Fibroblast of skin of scalp (primary cell): ENCODE measurements around the gene ARL8A. TPM values are rescaled to one million over a fixed set of nuclear protein-coding genes. Genes with fewer than 3 reads are reported as not detected.
A peak's percentile ranks its signal among the peaks of the same experiment; 100 is the strongest.
"Not testable (repeated sequence)": the region's sequence is repeated elsewhere in the genome, so short reads cannot be mapped to it uniquely, and the experiment has no call there.

Experiments used
- DNase-seq: peaks from one replicate; pipeline ENCODE4 v3.0.0-alpha.2; 2013
- polyA plus RNA-seq, 2 experiments: library from polyadenylated mRNA; unstranded; fragments of 120-200 nt; gene quantifications; one replicate each; pipeline ENCODE4 v1.2.1, GENCODE V29; 2013; ENCODE audit not compliant: insufficient read length in 2 of 2

ARL8A gene
- 44.2 TPM for polyA plus RNA-seq (2013, experiment 1 of 2; ENCODE audit: insufficient read length)
- 41.4 TPM for polyA plus RNA-seq (2013, experiment 2 of 2; ENCODE audit: insufficient read length)

GRCh38 chr1:202144402-202145067 is at the start of gene ARL8A:
Gene ARL8A, minus strand, starts transcription at chr1:202144737. Its CDS starts 165 bp downstream, at chr1:202144572.
- DNase-seq, result peak; percentile 52

DNA sequence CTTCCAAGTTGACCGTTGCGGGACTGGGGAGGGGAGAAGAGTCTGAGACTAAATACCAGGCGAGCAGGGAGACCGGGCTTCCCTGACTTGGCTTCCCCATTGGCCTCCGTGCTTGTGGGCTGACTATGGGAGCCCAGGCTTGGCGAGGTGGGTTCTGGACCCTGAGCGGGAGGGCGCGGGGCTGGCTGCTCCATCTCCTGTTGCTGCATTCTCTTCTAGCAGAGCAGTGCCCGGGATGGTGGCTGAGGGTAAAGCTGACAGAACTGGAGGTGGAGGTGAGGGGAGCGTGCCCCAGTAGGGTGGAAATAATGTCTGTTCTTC is 49.8 kb upstream of the ARL8A start:
- DNase-seq, result no peak

DNA sequence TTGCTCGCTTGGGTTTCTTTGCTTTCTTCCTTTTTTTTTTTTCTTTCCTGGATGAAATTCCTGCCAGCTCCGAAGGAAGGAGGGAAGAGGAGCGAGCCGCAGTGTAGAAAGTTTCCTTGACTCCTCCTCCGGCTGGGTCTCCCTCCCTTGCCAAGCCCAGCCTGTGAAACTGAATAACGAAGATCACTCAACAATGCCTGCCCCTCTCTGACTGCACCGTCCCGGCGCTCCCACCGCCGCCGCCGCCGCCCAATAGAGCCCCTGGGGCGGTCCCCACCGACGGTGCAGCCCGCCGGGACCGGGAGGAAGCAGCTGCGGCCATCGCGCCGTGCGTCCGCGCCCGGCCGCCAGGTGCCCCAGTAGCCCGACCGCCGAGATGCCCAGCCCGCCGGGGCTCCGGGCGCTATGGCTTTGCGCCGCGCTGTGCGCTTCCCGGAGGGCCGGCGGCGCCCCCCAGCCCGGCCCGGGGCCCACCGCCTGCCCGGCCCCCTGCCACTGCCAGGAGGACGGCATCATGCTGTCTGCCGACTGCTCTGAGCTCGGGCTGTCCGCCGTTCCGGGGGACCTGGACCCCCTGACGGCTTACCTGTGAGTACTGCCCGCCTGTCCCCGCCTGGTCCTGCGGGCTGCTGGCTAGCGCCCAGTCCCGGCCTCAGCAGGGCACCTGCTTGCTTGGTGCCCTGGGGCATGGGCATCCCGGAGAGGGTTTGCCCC is 49.2 kb upstream of the ARL8A start, which contains the start of gene LGR6:
Gene LGR6, plus strand, starts transcription at position 186 of the 714 bp plus-strand sequence. Its CDS starts 191 bp downstream, at position 377.
- no peak for DNase-seq

GRCh38 chr1:202192770-202193613 is 48.5 kb upstream of the ARL8A start:
- DNase-seq, result peak; percentile 42

- not testable (repeated sequence) for DNase-seq
These were observed 46.9 kb upstream of the ARL8A start for GRCh38 chr1:202191391-202191790.

- no peak for DNase-seq
These were observed 45.6 kb upstream of the ARL8A start for GRCh38 chr1:202189918-202190715.

GRCh38 chr1:202189001-202189790 is 44.7 kb upstream of the ARL8A start:
- DNase-seq, result peak; percentile 66

DNA sequence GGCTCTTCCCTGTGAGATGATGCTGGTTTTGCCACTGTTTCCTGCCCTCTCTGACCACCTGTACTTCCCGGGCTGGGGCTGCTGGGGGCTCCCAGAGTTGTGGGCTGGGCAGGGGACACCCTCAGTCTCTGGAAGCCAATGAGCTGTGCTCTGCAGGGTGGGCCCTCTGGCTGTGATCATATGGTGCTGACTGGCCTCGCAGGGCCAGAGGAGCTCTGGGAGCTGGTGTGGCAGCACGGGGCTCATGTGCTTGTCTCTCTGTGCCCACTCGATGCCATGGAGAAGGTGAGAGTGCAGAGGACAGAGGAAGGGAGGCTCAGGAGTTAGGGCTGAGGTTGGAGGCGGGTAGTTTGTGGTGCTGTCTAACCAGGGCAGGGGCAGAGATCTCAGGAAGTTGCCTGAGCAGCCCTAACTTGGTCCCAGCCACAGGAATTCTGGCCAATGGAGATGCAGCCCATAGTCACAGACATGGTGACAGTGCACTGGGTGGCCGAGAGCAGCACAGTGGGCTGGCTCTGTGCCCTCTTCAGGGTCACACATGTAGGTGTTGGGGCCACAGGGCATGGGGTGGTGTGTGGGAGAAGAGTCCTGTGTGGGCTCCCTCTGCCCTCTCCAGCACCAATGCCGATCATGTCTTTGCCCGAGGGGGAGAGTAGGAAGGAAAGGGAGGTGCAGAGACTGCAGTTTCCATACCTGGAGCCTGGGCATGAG is 43.3 kb upstream of the ARL8A start:
- no peak for DNase-seq

DNA sequence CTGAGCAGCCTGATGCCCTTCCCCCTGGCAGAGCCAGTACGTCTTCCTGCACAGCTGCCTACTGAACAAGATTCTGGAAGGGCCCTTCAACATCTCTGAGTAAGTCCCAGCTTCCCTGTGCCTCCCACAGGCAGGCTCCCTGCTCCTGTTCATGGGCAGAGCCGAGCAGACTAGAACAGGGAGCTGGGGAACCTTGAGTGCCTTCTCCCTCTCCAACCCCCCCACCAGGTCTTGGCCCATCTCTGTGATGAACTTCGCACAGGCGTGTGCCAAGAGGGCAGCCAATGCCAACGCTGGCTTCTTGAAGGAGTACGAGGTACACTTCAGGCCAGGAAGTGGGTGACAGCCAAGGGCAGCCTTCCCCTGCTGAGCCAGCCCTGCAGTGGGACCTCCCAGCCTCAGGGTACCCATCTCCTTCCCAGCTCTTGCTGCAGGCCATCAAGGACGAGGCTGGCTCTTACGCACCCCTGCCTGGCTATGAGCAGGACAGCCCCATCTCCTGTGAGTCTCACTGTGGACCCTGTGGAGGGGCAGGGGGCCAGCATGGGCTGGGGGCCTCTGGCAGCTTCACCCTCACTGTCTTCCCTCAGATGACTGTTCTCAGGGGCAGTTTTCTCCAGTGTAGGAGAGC is 42.6 kb upstream of the ARL8A start:
- DNase-seq, result no peak

DNA sequence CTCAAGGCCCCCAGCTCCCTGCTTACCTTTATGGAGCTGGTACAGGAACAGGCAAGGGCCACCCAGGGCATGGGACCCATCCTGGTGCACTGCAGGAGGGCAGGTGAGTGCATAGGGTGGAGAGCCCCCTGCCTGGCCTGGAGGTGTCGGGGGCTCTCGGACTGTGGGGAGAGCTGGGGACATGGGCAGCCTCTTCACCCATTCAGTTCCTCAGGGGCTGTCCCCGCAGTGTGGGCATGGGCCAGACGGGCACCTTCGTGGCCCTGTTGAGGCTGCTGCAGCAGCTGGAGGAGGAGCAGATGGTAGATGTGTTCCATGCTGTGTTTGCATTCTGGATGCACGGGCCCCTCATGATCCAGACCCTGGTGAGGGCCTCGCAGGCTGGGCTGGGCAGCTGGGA is 41.8 kb upstream of the ARL8A start:
- no peak for DNase-seq

- DNase-seq, result peak; percentile 87
These were observed 40.4 kb upstream of the ARL8A start for GRCh38 chr1:202184750-202185460.

DNA sequence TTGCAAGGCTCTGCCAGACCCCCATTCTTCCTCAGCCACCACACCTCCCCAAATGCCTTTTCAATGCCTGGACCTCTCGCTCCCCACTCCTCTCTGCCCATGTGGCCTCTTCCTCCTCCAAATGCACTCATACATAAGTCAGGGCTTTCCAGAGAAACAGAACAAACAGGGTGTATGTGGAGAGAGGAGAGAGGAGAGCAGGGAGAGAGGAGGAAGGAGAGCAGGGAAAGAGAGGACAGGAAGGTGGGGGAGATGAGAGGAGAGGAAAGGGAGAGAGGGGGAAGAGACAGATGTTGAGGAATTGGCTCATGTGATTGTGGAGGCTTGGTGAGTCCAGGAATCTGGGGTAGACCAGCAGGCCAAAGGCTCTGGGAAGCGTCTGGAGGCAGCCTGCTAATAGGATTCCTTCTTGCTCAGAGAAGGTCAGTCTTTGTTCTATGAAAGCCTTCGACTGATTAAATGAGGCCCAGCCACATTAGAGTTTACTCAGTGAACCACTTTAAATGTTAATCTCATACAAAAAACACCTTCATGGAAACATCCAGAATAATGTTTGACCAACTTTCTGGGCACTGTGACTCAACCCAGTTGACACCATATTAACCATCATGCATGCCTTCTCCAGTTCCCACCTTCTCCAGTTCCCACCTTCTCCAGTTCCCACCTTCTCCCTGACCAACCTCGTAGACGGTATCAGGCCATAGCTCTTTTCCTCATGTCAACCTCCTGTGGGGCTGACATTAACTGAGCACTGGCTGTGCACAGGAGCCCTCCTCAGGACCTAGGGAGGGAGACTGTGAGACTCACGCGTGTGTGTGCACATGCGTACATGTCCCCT is 37.7 kb upstream of the ARL8A start:
- no peak for DNase-seq

GRCh38 chr1:202181586-202181985 is 37.0 kb upstream of the ARL8A start:
- no peak for DNase-seq

DNA sequence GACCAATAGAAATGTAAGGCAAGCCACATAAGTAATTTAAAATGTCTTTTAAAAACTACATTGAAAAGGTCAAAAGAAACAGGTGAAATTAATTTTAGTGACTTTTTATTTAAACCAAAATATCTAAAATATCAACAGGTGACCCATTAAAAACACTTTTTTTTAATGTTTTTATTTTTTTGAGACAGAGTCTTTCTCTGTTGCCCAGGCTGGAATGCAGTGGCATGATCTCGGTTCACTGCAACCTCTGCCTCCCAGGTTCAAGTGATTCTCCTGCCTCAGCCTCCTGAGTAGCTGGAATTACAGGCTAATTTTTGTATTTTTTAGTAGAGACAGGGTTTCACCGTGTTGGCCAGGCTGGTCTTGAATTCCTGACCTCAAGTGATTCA is 36.2 kb upstream of the ARL8A start:
- not testable (repeated sequence) for DNase-seq

DNA sequence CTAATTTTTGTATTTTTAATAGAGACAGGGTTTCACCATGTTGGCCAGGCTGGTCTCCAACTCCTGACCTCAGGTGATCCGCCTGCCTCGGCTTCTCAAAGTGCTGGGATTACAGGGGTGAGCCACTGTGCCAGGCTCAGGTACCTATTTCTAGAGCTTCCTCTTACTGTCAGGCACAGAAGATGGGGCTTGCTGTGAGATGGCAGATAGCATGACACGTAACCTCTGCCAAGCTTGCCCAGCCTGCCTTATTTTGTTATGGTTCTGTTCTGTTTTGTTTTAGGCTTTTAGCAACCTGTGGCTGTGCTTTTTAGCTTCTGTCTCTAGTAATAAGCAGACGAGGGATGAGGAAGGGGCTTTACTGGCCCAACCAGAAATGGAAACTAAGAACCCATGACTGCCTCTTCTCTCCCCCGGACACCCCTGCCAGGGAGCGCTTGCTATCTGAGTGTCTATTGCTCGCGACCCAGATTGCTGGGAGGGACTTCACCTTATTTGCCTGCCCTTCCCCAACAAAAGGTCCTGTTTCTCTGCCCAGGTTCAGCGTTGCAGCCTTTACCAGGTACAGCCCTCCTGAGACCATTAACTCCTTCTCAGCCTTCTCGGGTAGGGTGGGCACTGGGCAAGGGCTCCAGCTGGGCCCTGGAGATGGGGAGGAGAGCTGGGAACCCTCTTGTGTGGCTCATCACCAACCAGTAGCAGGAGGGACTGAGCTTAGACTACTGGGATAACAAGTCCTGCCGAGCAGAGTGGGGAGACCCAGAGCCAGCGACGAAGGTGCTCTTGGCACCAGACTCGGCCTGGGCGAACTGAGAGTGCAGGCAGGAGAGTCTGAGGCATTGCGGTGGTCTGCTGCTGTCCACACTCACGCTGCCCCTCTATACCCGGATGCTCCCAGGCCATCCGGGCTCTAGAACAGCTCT is 35.6 kb upstream of the ARL8A start:
- DNase-seq, result no peak

GRCh38 chr1:202176949-202177927 is 32.7 kb upstream of the ARL8A start:
- no peak for DNase-seq
